GM12864 (cell line): ENCODE data around the gene ARHGEF11.

Experiments
- DNase-seq: peaks from one replicate; pipeline ENCODE4 v3.0.0-alpha.2; 2011; ENCODE audit warnings: low read depth
- H3K4me3 ChIP-seq: 2 replicates; pipeline ENCODE4 v1.5.1; 2011; ENCODE audit warnings: mild to moderate bottlenecking, low read depth, low read length, control low read depth
- TF ChIP-seq, protein P1 (sequence below): IDR thresholded peaks from 2 replicates; pipeline ENCODE4 v1.5.1; 2011; ENCODE audit warnings: low read depth, mild to moderate bottlenecking, moderate library complexity, low read length, control low read depth, inconsistent platforms; ENCODE audit errors: missing control alignments

ARHGEF11 gene

DNA sequence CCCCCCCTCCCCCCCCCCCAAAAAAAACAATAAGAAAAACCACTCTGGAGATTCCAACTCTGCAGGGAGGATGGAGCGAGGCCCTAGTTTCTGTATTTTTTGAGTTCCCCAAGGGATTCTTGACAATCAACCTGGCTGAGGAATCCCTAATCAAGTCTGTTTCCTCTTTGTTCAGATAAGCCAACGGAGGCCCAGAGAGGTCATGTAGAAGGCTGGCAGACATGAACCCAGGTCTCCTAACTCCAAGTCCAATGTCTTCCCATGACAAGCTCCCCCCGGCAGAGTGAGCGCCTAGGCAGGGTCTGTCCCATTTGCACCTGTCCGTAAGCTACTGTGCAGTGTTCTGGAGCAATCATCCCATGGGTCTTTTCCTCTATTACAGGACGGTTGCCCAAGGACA lies 85.6 kb downstream of the ARHGEF11 start:
- no peak overlapping the region for H3K4me3 ChIP-seq
- DNase-seq: no peak
- TF ChIP-seq, protein P1, sequence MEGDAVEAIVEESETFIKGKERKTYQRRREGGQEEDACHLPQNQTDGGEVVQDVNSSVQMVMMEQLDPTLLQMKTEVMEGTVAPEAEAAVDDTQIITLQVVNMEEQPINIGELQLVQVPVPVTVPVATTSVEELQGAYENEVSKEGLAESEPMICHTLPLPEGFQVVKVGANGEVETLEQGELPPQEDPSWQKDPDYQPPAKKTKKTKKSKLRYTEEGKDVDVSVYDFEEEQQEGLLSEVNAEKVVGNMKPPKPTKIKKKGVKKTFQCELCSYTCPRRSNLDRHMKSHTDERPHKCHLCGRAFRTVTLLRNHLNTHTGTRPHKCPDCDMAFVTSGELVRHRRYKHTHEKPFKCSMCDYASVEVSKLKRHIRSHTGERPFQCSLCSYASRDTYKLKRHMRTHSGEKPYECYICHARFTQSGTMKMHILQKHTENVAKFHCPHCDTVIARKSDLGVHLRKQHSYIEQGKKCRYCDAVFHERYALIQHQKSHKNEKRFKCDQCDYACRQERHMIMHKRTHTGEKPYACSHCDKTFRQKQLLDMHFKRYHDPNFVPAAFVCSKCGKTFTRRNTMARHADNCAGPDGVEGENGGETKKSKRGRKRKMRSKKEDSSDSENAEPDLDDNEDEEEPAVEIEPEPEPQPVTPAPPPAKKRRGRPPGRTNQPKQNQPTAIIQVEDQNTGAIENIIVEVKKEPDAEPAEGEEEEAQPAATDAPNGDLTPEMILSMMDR: no peak

- no peak for DNase-seq
- no peak overlapping the region for H3K4me3 ChIP-seq
- TF ChIP-seq, protein P1: no peak
These were observed 86.1 kb downstream of the ARHGEF11 start for GRCh38 chr1:156959414-156959813.

DNA sequence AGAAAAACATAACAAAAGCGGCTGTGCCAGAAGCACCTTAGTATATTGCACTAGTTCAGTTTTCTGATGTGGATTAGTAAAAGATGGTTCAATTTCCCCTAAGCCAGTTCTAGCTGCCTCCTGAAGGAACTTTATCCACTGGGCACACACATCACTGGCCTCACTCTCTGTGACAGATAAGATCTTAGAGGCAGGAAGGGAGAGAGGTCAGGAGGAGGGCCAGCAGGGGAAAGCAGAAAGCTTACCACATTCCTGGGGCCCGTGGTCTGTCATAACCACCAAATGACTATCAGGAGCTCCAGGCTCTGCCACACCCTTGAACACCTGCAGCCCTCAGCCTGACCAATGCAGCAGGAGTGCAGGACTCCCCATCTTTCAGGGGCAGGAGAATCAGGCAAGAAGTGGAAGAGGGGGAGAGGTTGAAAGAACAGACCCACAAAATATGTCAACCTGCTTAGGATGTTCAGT lies 87.3 kb downstream of the ARHGEF11 start:
- TF ChIP-seq, protein P1: no peak
- no peak overlapping the region for H3K4me3 ChIP-seq
- no peak for DNase-seq

GRCh38 chr1:156957634-156958033 lies 87.9 kb downstream of the ARHGEF11 start:
- no peak for DNase-seq
- no peak overlapping the region for H3K4me3 ChIP-seq
- TF ChIP-seq, protein P1: no peak

- TF ChIP-seq, protein P1: no peak
- DNase-seq: no peak
- H3K4me3 ChIP-seq: no peak overlapping the region
These were observed 89.2 kb downstream of the ARHGEF11 start for GRCh38 chr1:156956333-156956732.

DNA sequence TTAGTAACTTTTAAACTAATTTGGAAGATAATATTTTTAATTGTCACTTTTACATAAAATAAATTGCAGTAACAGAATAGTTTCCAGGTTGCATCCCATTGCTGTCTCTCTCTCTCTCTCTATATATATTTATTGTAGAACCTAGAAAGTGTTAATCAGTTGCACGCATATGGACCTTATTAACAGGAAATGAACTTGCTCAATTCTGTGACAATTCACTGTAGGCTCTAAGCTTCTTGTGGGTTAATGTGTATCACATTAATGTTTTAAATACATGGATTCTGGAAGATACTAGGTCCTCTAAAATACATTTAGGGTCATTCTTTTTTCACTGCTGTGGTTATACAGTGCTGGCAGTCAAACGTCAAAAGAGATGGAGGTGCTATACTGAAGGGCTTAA lies 92.0 kb downstream of the ARHGEF11 start:
- no peak overlapping the region for H3K4me3 ChIP-seq
- no peak for DNase-seq
- TF ChIP-seq, protein P1: no peak

GRCh38 chr1:156951371-156951770 lies 94.2 kb downstream of the ARHGEF11 start:
- TF ChIP-seq, protein P1: no peak
- no peak for DNase-seq
- H3K4me3 ChIP-seq: no peak overlapping the region
